HL-60/S4 treated with phorbol 12-myristate 13-acetate at 8.2 ng/mL for 4 days and 3 days (cell line): ENCODE measurements around the gene ZBTB20.
"Not testable (repeated sequence)": the region's sequence is repeated elsewhere in the genome, so short reads cannot be mapped to it uniquely, and the experiment has no call there.

Experiments
- in situ Hi-C: fragments of 300-500 bp; cut with MboI; formaldehyde crosslinking; loops from 2 replicates; pipeline ENCODE4 v1.15.0; 2022; ENCODE audit warnings: low sequenced_read_pairs

Gene ZBTB20

DNA sequence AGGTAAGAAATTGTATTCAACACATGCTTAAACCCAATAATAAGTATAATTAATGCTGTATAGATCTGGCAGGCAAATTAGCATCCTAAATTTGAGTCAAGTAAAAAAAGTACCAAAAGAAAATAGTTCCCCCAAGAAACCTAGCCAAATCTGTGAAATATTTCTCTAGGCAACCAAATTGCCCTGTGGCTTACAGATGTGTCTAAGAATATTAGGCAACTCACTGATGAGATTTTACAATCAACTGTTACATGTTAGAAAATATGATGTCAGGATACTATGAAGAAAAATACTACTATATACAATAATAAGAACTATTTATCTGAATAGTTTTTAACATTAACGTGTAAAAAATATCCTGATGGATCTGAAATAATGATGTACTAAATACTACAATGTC is 456.2 kb downstream of the ZBTB20 start:
- in situ Hi-C loops, result no loop called here

DNA sequence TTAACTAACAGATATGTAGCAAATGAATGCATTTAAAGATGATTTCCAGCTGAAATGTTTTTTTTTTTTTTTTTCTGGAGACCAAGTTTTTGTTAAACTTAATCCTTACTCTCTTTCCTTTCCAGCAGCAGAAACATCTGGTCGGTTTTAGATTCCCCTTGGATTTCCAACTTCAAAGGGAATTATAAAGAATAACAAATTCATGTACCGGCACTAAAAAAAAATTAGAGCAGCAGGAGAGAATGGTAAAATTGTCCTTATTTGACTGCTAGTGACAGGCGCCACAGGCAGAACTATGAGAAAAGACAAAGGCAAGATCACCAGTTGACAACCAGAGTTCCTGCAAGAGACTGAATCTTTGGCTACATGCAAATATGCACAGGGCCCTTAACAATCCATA is 459.9 kb downstream of the ZBTB20 start:
- in situ Hi-C loops, result no loop called here

DNA sequence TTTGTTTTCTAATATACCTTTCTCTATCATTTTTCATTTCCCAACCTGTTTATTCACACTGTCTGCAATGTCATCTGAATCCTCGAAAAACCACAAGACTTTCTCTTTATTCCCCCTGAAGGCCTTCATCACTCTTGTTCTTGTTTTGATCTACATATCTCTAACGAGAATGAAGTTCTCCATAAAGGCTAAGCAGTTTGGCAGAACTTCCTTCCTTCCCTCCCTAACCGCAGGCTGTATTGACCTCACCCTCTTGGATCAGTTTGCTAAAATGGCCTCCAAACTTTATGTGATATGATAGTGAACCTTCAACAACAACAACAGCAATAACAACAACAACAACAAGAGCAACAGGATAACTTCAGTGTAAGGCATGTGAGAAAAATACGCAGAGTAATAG is 460.5 kb downstream of the ZBTB20 start:
- in situ Hi-C loops, result no loop called here

DNA sequence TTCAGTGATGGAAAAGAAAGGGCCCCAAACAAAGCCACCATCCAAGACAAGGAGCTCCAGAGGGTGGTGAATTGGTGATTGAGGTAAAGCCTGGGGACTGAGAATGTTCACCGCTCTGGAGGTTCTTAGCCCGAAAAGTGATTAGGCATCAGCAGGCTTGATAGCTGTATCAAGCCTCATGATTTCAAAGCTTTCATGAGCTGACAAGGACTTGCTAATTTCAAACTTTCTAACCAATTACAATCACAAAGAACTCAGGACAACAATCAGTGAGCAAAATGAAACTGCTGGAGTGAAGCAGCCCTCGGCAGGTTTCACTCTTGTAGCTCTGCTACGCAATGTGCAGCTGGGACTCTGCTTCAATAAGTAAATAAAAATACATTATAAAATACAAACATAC is 461.9 kb downstream of the ZBTB20 start:
- in situ Hi-C loops, result no loop called here

DNA sequence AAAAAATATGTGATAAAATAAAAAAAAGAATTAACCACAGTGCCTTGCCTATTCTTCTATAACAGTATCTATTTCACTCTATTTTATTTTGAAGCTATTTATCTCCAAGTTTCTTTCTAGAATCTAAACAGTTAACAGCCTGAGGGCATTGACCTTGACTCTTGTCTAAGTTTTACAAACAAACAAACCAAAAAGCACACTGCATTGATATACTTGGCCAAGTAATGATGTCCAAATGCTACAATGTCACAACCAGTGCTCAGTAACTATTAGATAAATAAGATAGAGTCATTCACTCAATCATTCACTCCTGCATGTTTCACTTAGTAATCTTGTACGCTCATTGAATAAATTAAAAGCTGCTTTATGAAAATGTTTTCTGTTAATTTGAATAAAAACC is 466.8 kb downstream of the ZBTB20 start:
- in situ Hi-C loops, result no loop called here

DNA sequence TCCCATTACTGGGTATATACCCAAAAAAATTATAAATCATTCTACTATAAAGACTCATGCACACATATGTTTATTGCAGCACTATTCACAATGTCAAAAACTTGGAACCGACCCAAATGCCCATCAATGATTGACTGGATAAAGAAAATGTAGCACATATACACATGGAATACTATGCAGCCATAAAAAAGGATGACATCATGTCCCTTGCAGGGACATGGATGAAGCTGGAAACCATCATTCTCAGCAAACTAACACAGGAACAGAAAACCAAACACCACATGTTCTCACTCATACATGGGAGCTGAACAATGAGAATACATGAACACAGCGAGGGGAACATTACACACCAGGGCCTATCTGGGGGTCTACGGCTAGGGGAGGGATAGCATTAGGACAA is 467.3 kb downstream of the ZBTB20 start:
- in situ Hi-C loops, result not testable (repeated sequence)

DNA sequence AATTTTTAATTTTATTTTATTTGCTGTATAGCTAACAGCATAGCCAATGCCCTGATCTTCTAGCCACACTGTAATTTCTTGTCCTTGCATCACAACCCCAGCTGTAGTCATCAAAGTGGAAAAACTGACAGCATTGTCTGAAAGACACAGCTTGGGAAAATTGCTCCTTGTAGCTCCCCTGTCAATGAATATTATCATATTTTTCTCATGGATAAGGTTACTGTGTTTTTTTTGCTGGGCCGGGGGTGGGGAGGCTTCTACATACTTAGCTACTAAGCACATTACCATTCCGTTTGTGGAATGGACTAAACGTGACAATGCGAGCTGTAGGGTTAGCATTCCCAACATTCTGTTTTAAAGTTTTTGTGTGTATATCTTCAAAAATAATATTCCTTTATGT is 472.0 kb downstream of the ZBTB20 start:
- in situ Hi-C loops, result no loop called here

DNA sequence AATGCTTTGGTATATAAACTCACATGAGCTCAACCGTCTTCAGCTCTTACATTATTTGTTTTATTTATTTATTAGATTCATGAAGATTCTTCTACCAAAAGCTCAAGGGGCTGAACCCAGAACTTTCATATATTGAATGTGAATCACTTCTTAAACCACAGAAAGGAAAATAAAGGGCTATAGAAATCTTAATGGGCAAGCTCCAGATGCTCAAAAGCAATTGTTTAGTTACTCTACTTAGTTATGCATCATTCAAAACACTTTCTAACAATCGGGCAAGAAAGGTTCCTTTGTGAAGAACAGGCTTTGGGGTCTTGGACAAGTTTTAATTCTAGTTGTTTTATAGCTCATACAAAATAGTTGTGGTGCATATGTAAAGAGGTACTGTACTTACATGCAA is 473.1 kb downstream of the ZBTB20 start:
- in situ Hi-C loops, result no loop called here

DNA sequence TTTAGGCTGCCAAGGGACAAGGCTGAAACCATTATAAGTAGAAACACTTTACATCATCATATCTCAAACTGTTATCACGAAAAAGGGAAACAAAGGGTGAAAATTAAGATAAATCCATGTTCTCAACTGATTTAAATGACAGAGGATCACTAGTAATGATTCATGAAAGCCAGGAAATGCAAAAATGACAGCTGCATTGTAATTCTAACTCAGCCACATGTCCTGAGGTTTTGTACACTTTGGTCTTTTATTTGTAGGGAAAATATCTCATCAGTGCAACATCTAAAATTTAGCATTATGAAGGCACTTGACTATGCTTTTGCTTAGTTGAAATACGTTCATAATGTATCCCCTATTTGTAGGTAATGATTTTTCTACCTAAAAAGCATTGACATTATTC is 473.6 kb downstream of the ZBTB20 start:
- in situ Hi-C loops, result no loop called here

DNA sequence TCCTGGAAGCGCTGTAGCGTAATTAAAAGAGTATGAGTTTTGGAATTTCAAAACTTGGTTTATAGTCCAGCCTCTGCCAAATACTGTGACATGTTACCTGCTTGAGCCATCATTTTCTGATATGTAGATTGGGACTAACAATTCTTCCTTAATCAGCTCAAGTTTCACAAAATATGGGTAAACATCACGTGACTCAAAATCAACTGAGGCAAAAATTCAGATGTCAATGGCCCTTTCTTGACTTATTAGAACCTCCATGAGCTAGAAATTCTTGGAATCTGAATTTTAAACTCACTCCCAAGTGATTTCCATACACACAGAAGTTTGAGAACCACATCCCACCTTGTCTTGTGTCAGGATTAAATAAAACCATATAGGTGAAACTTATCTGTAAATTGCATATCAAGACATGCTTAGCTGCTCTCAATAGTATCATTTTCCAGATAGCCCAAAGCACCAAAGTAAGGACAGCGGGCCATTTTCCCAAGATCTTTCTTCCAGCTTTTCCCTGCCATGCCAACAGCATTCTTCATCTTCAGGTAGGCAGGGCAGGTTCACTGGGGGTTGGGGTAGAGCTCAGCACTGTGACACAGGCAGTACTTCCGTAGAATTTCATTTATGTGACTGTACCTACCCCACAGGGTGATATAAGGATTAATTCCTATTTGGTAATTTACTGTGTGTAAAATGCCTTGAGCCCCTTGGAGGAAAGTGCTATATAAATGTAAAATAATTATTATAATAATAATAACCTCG is 474.2 kb downstream of the ZBTB20 start:
- in situ Hi-C loops, result no loop called here

DNA sequence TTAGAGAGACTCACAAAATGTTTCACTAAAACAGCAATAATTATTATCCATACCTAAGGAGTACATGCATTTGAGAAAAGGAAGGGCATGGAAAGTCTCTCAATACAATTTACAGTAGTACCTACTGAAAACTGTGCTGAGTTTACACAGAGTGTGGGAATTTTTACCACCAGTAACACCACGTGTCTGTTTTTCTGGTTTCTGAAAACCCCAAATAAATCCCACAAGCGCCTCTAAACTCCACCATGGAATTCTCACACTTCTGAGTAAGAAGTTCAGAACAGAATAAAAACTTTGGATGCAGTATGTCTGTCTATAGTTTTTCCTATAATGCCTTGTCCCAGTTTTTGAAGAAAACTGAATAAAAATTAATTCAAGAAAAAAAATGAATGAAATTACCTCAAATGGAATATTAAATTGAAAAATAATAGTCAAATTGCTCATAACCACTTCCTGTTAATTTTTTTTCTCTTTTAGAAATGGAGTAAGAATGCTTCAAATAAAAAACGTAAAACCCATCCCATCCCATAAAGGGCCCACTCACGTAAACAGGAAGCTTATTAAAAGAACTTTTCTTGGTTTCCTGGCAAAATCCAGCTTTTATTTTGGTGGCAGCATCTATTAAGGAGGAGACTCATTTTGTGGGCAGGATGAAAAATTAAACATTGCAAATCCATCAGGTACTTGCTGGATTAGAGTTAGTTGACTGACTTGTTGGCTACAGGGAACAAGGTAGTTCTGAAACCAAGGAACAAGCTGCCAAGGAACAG is 475.2 kb downstream of the ZBTB20 start:
- in situ Hi-C loops, result no loop called here

DNA sequence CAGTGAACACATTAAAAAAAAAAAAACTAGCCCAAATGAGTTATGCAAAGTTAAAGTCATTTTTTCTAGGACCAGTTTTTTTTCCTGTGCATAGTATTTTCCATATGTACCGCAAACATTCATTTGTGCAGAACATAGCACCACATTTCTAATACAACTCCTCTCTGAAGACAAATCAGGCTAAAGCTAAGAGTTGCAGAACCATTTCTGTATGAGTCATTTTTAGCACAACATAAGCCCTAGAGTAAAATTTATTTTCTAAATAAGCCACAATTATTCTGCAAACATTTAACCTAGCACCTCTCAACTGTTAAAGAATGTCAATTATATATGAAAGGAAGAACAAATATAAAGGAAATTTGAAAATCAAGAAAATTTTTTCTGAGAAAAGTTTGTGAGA is 477.5 kb downstream of the ZBTB20 start:
- in situ Hi-C loops, result no loop called here

DNA sequence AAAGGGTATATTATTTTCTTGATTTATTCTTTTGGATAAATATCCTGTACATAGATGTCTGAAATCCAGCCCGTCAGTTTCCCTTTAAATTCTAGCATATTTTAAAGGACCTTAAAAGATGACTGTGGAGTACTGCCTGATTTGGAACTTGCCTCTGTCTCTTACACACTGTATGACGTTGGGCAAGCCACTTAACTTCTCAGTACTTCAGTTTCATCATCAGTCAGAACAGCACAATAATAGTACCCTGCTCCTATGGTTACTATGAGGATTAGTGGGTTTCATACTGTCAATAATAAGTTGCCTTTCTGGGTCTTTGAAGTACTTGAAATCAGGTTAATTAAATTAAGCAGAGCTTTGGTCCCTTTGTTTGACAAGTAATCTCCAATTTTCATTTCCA is 479.0 kb downstream of the ZBTB20 start:
- in situ Hi-C loops, result no loop called here

DNA sequence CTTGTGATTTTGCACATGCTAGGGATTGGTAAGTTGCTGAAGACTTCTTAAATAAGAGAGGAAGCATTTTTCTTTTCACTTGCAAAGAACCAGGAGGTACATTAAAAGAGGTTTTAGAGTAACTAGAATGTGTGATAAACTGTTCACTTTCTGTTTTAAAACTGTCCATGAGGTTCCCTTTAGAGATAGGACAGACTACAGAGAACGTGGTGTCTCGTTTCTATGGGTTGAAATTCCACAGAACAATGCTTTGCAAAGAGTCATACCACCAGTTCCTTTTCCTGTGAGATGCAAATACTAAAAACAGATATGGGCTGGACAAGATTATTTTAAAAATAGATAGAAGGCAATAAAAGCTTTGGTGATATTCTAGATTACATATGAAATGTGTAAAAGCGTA is 480.5 kb downstream of the ZBTB20 start:
- in situ Hi-C loops, result no loop called here

DNA sequence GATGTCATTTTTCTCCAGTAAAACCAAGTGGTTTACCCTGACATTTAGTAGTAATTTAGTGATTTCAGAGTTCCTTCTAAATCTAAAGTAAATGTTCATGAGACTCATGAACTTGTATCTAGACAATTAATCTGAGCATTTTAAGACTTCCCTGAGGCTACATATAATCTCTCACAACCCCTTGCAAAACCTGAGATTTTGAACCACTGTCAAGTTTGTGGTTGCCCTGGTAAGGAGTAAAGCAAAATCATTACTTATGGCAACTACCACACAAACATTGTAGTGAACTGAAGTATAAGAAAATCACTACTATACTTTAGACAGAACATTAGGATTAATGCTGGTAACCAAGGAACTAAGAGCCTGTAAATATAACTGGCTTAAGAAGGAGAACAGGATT is 483.1 kb downstream of the ZBTB20 start:
- in situ Hi-C loops, result no loop called here

DNA sequence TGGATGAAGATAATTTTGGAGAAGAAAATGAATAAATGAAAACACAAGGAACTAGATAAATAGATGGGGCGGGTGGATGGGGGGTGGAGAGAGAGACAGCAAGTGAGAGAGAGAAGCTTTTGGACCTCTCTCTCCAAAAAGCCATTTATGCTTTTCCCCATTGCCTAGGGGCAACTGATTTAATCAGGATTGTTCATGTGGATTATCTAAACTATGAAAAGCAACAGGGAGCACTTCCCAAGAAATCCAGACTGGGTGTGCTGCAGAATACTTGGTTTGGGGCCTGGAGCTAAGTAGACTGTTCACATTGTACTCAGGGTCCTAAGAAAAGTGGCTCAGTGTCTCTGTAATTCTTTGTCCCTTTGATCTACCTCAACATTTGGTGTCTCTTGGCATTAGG is 486.3 kb downstream of the ZBTB20 start:
- in situ Hi-C loops, result no loop called here

DNA sequence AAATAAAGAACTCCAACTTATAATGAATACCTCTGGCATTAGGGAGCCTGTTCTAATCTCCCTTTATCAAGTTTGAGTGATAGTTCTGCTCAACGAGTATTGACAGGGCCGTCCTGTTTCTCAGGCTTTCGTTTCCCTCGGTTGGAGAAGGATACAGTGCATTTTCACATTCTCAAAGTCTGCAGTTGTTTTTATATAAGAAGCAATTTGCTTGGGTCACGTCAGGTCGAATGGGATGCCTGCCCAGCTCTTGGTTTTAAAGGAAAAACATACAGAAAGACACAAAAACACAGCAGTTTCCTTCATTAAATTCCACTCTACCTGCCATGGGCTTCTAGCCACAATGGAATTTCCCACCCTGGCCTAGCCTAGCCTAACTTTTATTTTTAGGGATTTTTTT is 487.0 kb downstream of the ZBTB20 start:
- in situ Hi-C loops, result no loop called here

DNA sequence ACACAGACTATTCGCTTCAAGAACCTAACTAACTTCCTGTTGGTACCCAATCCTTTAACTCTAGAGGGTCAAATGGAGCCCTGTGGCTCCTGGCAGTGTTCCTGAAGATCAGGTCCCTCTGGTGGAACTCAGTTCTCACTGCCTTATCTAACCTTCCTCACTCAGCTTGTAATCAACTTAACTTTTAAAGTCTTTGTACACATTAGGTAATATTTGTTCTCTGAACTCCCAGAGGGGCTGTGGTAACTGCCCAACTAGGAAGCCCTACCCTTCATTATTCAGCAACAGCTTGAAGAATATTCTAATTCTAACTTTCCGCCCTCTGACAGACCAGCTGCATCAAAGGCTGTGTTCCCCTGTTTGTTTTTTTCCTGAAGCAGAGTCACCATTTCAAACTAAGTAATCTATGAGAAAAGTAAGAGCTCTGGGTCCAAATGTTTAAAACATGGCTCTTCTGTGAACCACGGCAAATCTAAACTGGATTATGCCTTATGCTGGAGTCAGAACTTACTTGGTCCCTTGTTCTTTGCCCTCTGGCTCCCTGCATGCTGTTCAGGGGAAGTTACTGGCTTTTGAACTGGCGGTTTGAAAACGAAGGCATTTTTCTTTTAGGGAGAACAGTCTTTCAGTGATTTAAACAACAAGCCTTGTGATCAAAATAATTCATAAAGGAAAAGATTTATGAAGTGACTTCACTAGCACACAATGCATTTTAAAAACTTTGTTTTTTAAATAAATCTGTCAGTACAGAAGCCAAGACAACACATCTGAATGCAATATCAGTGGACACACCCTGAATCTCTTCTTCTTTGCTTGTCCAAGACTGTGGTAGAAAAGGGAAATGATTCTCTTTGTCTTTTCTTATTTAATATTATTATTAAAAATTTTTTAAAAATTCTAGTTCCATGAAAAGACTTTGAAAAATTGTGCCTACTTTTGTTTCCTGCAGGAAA is 487.7 kb downstream of the ZBTB20 start:
- in situ Hi-C loops, result no loop called here

DNA sequence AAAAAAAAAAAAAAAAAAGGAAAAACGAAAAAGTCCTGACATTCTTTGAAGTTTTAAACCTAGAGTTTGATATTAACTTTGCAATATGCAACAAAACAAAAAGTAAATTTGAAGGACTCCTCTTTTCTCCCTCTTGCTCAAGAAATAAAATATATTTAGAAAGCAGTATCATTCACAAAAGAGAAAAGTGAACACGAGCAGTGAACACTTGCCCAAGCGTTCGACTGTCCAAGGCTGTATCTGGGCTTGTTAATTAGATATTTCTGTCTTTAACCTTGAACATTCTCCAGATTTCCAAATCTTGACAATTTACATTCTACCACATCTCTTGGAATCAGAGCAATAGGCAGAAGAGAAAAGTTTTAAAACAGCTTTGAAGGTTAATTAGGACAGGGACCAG is 495.5 kb downstream of the ZBTB20 start:
- in situ Hi-C loops, result no loop called here

DNA sequence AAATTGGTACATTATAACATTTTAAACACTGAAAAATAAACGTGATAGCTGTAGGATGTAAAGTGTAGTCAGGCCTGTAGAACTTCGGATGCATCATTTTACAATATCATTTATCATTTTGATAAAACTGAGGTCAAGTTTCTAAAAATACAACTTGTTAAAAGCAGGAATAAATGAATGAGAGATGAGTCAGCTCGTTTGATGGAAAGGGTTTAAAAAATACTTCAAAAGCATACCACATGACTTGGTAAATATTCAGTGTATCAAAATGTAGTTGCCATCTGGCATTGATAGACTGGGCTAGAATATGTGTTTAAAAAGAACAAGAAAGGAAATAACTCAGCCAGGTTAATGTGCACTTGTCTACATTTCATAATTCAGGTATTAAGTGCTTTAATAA is 496.3 kb downstream of the ZBTB20 start:
- in situ Hi-C loops, result no loop called here

DNA sequence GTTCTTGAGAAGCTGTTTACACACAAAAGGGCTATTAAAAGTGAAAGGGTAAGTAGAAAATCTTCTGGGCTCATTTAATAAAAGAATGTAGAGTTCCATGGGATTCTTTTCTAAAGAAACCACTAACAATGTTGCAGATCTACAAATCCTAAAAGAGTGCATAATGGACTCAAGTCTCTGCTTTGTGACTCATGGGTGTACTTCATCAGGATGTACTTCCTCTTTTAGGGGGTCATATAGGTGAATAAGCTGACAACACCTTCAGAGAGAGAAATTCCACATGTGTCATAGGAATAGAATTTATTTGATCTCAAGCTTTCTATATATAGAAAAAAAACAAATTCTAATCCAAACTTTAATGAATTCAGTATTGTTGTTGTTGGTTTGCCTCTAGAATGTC is 497.8 kb downstream of the ZBTB20 start:
- in situ Hi-C loops, result no loop called here
